Activated CD8-positive, alpha-beta T cell treated with anti-CD3 and anti-CD28 coated beads for 36 hours (primary cell): ENCODE measurements around the gene FSTL4. TPM values are rescaled to one million over a fixed set of nuclear protein-coding genes. Genes with fewer than 3 reads are reported as not detected.

Source experiments
- ATAC-seq: fragments of 200-7000 bp; cut with Tn5 transposase; one replicate; pipeline ENCODE4 v1.10.0; 2021; ENCODE audit warnings: mild to moderate bottlenecking, moderate library complexity
- CTCF ChIA-PET: fragments of 350-600 bp; sonication (Branson Sonifier 250); formaldehyde crosslinking; loops from one replicate; lab custom pipeline; 2021; ENCODE audit warnings: antibody characterized with exemption; lab: Charles Lee
- POLR2A ChIA-PET: fragments of 350-600 bp; sonication (Branson Sonifier 250); formaldehyde crosslinking; loops from one replicate; lab custom pipeline; 2021; ENCODE audit warnings: antibody characterized with exemption; lab: Charles Lee
- DNase-seq: peaks from one replicate; pipeline ENCODE4 v3.0.0-alpha.2; 2020
- H3K27ac Mint-ChIP-seq: one replicate; pipeline ENCODE4 v1.8.0; 2021; ENCODE audit warnings: mild to moderate bottlenecking, mixed read lengths
- H3K27me3 Mint-ChIP-seq: one replicate; pipeline ENCODE4 v1.8.0; 2021; ENCODE audit warnings: mixed read lengths
- H3K36me3 Mint-ChIP-seq: one replicate; pipeline ENCODE4 v1.8.0; 2021; ENCODE audit warnings: low read depth, mixed read lengths
- H3K4me1 Mint-ChIP-seq: one replicate; pipeline ENCODE4 v1.8.0; 2021; ENCODE audit warnings: low read depth, mixed read lengths
- H3K4me3 Mint-ChIP-seq: one replicate; pipeline ENCODE4 v1.8.0; 2021; ENCODE audit warnings: mild to moderate bottlenecking, moderate library complexity, mixed read lengths
- H3K9me3 Mint-ChIP-seq: one replicate; pipeline ENCODE4 v1.8.0; 2021; ENCODE audit warnings: mixed read lengths
- CTCF ChIP-seq: fragments of 200-600 bp; IDR thresholded peaks from one replicate; pipeline ENCODE4 v1.8.0; 2022; ENCODE audit warnings: antibody characterized with exemption, mild to moderate bottlenecking
- intact Hi-C: fragments of 100-400 bp; cut with micrococcal nuclease; formaldehyde crosslinking; loops from one replicate; pipeline ENCODE4 v1.10.0; 2022
- total RNA-seq, 2 experiments: library from RNA; stranded (reverse); gene quantifications; one replicate each; pipeline ENCODE4 v1.2.3, GENCODE V29; 2021

FSTL4 gene
- total RNA-seq, 2 experiments from 2014 or later, result not detected

- Mint-ChIP-seq H3K4me1 (peaks cover 9% of the 10 kb centered on the region), H3K4me3 (no peak overlapping the region), H3K27me3 (no peaks in the 10 kb centered on the region), H3K36me3 (no peaks in the 10 kb centered on the region), H3K9me3 (no peaks in the 10 kb centered on the region), H3K27ac (no peak overlapping the region)
- ChIA-PET CTCF (interaction anchor here (0.9 to 1.3 kb wide), 2 partner anchors 12 to 175 kb away, joined by 3 read pairs; no protein-coding TSS in a partner anchor), POLR2A (interaction anchor here (0.6 kb wide), 1 partner anchor 109 kb away, joined by 3 read pairs; no protein-coding TSS in a partner anchor)
- intact Hi-C loops, result no loop called here
- ATAC-seq (peak; percentile 91), DNase-seq (peak; percentile 71)
- no peak for TF ChIP-seq CTCF
Observed at GRCh38 chr5:133298447-133298846, 313.9 kb downstream of the FSTL4 start.

- Mint-ChIP-seq H3K4me1 (peaks cover 9% of the 10 kb centered on the region), H3K9me3 (no peaks in the 10 kb centered on the region), H3K27ac (no peak overlapping the region), H3K27me3 (no peaks in the 10 kb centered on the region), H3K36me3 (no peaks in the 10 kb centered on the region), H3K4me3 (no peak overlapping the region)
- TF ChIP-seq CTCF, result no peak
- no peak for DNase-seq
- intact Hi-C loops, result no loop called here
- ChIA-PET POLR2A (no interaction called here), CTCF (interaction anchor here (1.3 kb wide), 1 partner anchor 14 kb away, joined by 3 read pairs; no protein-coding TSS in a partner anchor)
- no peak for ATAC-seq
Observed at GRCh38 chr5:133297293-133297692, 315.0 kb downstream of the FSTL4 start.

GRCh38 chr5:133296624-133297023 lies 315.7 kb downstream of the FSTL4 start:
- H3K4me3 Mint-ChIP-seq, result no peak overlapping the region
- no peak overlapping the region for H3K27ac Mint-ChIP-seq
- no peak for ATAC-seq
- H3K9me3 Mint-ChIP-seq, result no peaks in the 10 kb centered on the region
- no peaks in the 10 kb centered on the region for H3K36me3 Mint-ChIP-seq
- ChIA-PET POLR2A (no interaction called here), CTCF (no interaction called here)
- TF ChIP-seq CTCF, result no peak
- no peaks in the 10 kb centered on the region for H3K27me3 Mint-ChIP-seq
- intact Hi-C loops, result no loop called here
- no peak for DNase-seq
- H3K4me1 Mint-ChIP-seq, result peaks cover 9% of the 10 kb centered on the region

GRCh38 chr5:133295520-133295919 lies 316.8 kb downstream of the FSTL4 start:
- DNase-seq (no peak), ATAC-seq (no peak)
- Mint-ChIP-seq H3K4me1 (peaks cover 9% of the 10 kb centered on the region), H3K4me3 (no peak overlapping the region), H3K36me3 (no peaks in the 10 kb centered on the region), H3K9me3 (no peaks in the 10 kb centered on the region), H3K27ac (no peak overlapping the region), H3K27me3 (no peaks in the 10 kb centered on the region)
- ChIA-PET POLR2A (no interaction called here), CTCF (no interaction called here)
- no peak for TF ChIP-seq CTCF
- intact Hi-C loops, result no loop called here

- Mint-ChIP-seq H3K9me3 (no peaks in the 10 kb centered on the region), H3K27ac (no peak overlapping the region), H3K36me3 (no peaks in the 10 kb centered on the region), H3K27me3 (no peaks in the 10 kb centered on the region), H3K4me3 (no peak overlapping the region), H3K4me1 (peaks cover 9% of the 10 kb centered on the region)
- POLR2A ChIA-PET, result no interaction called here
- DNase-seq (no peak), ATAC-seq (no peak)
- intact Hi-C loops, result no loop called here
- no peak for TF ChIP-seq CTCF
- CTCF ChIA-PET, result no interaction called here
Observed at GRCh38 chr5:133294380-133294779, 318.0 kb downstream of the FSTL4 start.
